ENCODE results near the gene COL1A2. TPM values are rescaled to one million over a fixed set of nuclear protein-coding genes. Genes with fewer than 3 reads are reported as not detected.
A peak's percentile ranks its signal among the peaks of the same experiment; 100 is the strongest.

Gene COL1A2
- total RNA-seq, 1 experiment from 2014 or later = not detected

- DNase-seq = no peak
- Mint-ChIP-seq H3K9me3 (ENCODE audit: low read depth, unreplicated experiment) (no peaks in the 10 kb centered on the region), H3K4me1 (ENCODE audit: low read depth, unreplicated experiment) (no peaks in the 10 kb centered on the region), H3K27ac (ENCODE audit: unreplicated experiment) (no peak overlapping the region), H3K36me3 (ENCODE audit: insufficient read depth, unreplicated experiment) (no peaks in the 10 kb centered on the region), H3K4me3 (ENCODE audit: low read depth, unreplicated experiment) (no peak overlapping the region), H3K27me3 (ENCODE audit: unreplicated experiment) (no peaks in the 10 kb centered on the region)
- CTCF ChIA-PET = interaction anchor here (0.6 kb wide), 1 partner anchor 1324 kb away, joined by 3 read pairs; no protein-coding TSS in a partner anchor
- BruUV-seq (replicated peaks) = no TSS peak
- intact Hi-C loops (cut with micrococcal nuclease; ENCODE audit: unreplicated experiment) = no loop called here
- TF ChIP-seq CTCF (IDR thresholded peaks at IDR 0.05; ENCODE audit: unreplicated experiment) = no peak
Observed at GRCh38 chr7:94432817-94433216, 38.1 kb downstream of the COL1A2 start.

- Mint-ChIP-seq H3K4me3 (ENCODE audit: low read depth, unreplicated experiment) (no peak overlapping the region), H3K27me3 (ENCODE audit: unreplicated experiment) (no peaks in the 10 kb centered on the region), H3K4me1 (ENCODE audit: low read depth, unreplicated experiment) (no peaks in the 10 kb centered on the region), H3K36me3 (ENCODE audit: insufficient read depth, unreplicated experiment) (no peaks in the 10 kb centered on the region), H3K27ac (ENCODE audit: unreplicated experiment) (no peak overlapping the region), H3K9me3 (ENCODE audit: low read depth, unreplicated experiment) (no peaks in the 10 kb centered on the region)
- CTCF ChIA-PET = interaction anchor here (0.6 to 1.0 kb wide), 2 partner anchors 144 to 1324 kb away, joined by 3 read pairs; no protein-coding TSS in a partner anchor
- no TSS peak for BruUV-seq (replicated peaks)
- no peak for TF ChIP-seq CTCF (IDR thresholded peaks at IDR 0.05; ENCODE audit: unreplicated experiment)
- intact Hi-C loops (cut with micrococcal nuclease; ENCODE audit: unreplicated experiment) = no loop called here
- DNase-seq = no peak
Observed at GRCh38 chr7:94433224-94433623, 38.5 kb downstream of the COL1A2 start.

- BruUV-seq (replicated peaks) = no TSS peak
- no peaks in the 10 kb centered on the region for H3K27me3 Mint-ChIP-seq (ENCODE audit: unreplicated experiment)
- CTCF ChIA-PET = interaction anchor here (1.0 kb wide), 1 partner anchor 145 kb away, joined by 3 read pairs; no protein-coding TSS in a partner anchor
Observed at GRCh38 chr7:94434042-94434441, 39.3 kb downstream of the COL1A2 start.

GRCh38 chr7:94436018-94436604, 41.4 kb downstream of the COL1A2 start:
- CTCF ChIA-PET = interaction anchor here (1.6 kb wide), 1 partner anchor 147 kb away, joined by 5 read pairs; no protein-coding TSS in a partner anchor
- Mint-ChIP-seq H3K4me3 (ENCODE audit: low read depth, unreplicated experiment) (no peak overlapping the region), H3K27ac (ENCODE audit: unreplicated experiment) (no peak overlapping the region), H3K9me3 (ENCODE audit: low read depth, unreplicated experiment) (no peaks in the 10 kb centered on the region), H3K4me1 (ENCODE audit: low read depth, unreplicated experiment) (no peaks in the 10 kb centered on the region), H3K27me3 (ENCODE audit: unreplicated experiment) (no peaks in the 10 kb centered on the region), H3K36me3 (ENCODE audit: insufficient read depth, unreplicated experiment) (no peaks in the 10 kb centered on the region)
- intact Hi-C loops (cut with micrococcal nuclease; ENCODE audit: unreplicated experiment) = loop anchor here (1.0 kb wide), 1 partner anchor 147 kb away; no protein-coding TSS in a partner anchor
- no TSS peak for BruUV-seq (replicated peaks)
- peak; percentile 70 for TF ChIP-seq CTCF (IDR thresholded peaks at IDR 0.05; ENCODE audit: unreplicated experiment)
- DNase-seq = peak; percentile 66

More at GRCh38 chr7:94434042-94434441, 39.3 kb downstream of the COL1A2 start:
- H3K4me1 Mint-ChIP-seq (ENCODE audit: low read depth, unreplicated experiment) = no peaks in the 10 kb centered on the region
- no peak for TF ChIP-seq CTCF (IDR thresholded peaks at IDR 0.05; ENCODE audit: unreplicated experiment)
- intact Hi-C loops (cut with micrococcal nuclease; ENCODE audit: unreplicated experiment) = no loop called here
- no peaks in the 10 kb centered on the region for H3K9me3 Mint-ChIP-seq (ENCODE audit: low read depth, unreplicated experiment)
- DNase-seq = no peak
- H3K36me3 Mint-ChIP-seq (ENCODE audit: insufficient read depth, unreplicated experiment) = no peaks in the 10 kb centered on the region
- H3K4me3 Mint-ChIP-seq (ENCODE audit: low read depth, unreplicated experiment) = no peak overlapping the region
- H3K27ac Mint-ChIP-seq (ENCODE audit: unreplicated experiment) = no peak overlapping the region
